HG03135 (cell line): Measurements from ENCODE around the gene PPP4R4.

Source experiments
- ATAC-seq: cut with Tn5 transposase; IDR thresholded peaks from one replicate; pipeline ENCODE4 v1.9.1; 2021; ENCODE audit warnings: mild to moderate bottlenecking, moderate library complexity; ENCODE audit not compliant: unreplicated experiment

The PPP4R4 gene

GRCh38 chr14:94173885-94174603 is at the start of gene PPP4R4:
TSS of gene PPP4R4 (plus strand) at chr14:94174322. CDS start at chr14:94174466, 144 bp downstream.
- peak; percentile 77 for ATAC-seq

- no peak for ATAC-seq
These were observed 49.3 kb upstream of the PPP4R4 start for GRCh38 chr14:94124582-94125377.

- ATAC-seq = no peak
These were observed 48.3 kb upstream of the PPP4R4 start for GRCh38 chr14:94125659-94126418.

GRCh38 chr14:94126419-94126677 is 47.8 kb upstream of the PPP4R4 start:
- no peak for ATAC-seq

- ATAC-seq = no peak
These were observed 47.3 kb upstream of the PPP4R4 start for GRCh38 chr14:94126800-94127199.

GRCh38 chr14:94127330-94127729 is 46.8 kb upstream of the PPP4R4 start:
- ATAC-seq = no peak

- no peak for ATAC-seq
These were observed 45.8 kb upstream of the PPP4R4 start for GRCh38 chr14:94128216-94128839.

GRCh38 chr14:94129111-94129757 is 44.9 kb upstream of the PPP4R4 start, which contains the start of gene IFI27L2:
TSS of gene IFI27L2 (minus strand) at chr14:94129604. CDS start at chr14:94129564, 40 bp downstream.
- peak; percentile 89 for ATAC-seq

- no peak for ATAC-seq
These were observed 44.2 kb upstream of the PPP4R4 start for GRCh38 chr14:94129758-94130414.

- ATAC-seq = no peak
These were observed 41.7 kb upstream of the PPP4R4 start for GRCh38 chr14:94132285-94132887.

GRCh38 chr14:94135476-94135875 is 38.6 kb upstream of the PPP4R4 start:
- ATAC-seq = no peak

- ATAC-seq = peak; percentile 69
These were observed 37.4 kb upstream of the PPP4R4 start for GRCh38 chr14:94136575-94137331.

GRCh38 chr14:94138251-94138650 is 35.9 kb upstream of the PPP4R4 start:
- ATAC-seq = no peak

GRCh38 chr14:94139006-94139405 is 35.1 kb upstream of the PPP4R4 start:
- ATAC-seq = no peak

- ATAC-seq = no peak
These were observed 34.7 kb upstream of the PPP4R4 start for GRCh38 chr14:94139421-94139820.

- ATAC-seq = no peak
These were observed 31.9 kb upstream of the PPP4R4 start for GRCh38 chr14:94142247-94142646.

- no peak for ATAC-seq
These were observed 31.3 kb upstream of the PPP4R4 start for GRCh38 chr14:94142836-94143235.

GRCh38 chr14:94143239-94143638 is 30.9 kb upstream of the PPP4R4 start:
- no peak for ATAC-seq

GRCh38 chr14:94143711-94144110 is 30.4 kb upstream of the PPP4R4 start:
- ATAC-seq = no peak
